Measurements from ENCODE around the gene P2RY2. TPM values are rescaled to one million over a fixed set of nuclear protein-coding genes. Genes with fewer than 3 reads are reported as not detected.

Gene P2RY2
- total and polyA plus RNA-seq, 2 experiments from 2014 or later, result 0.63 to 1.6 TPM

GRCh38 chr11:73239571-73240189 is 21.6 kb downstream of the P2RY2 start:
- Histone ChIP-seq H3K36me3 (ENCODE audit: insufficient read depth) (no peaks in the 10 kb centered on the region), H3K27ac (ENCODE audit: low read depth) (no peak overlapping the region), H3K4me3 (no peak overlapping the region), H3F3A (replicated peaks; ENCODE audit: low read depth) (no peaks in the 10 kb centered on the region), H2AFZ (no peak overlapping the region), H3K4me1 (ENCODE audit: insufficient read depth) (peaks cover 2% of the 10 kb centered on the region; the same call in 1 of the 2 replicates), H3K79me2 (replicated peaks; ENCODE audit: insufficient read depth) (no peaks in the 10 kb centered on the region), H3K4me2 (no peak overlapping the region), H4K20me1 (replicated peaks; ENCODE audit: insufficient read depth) (no peaks in the 10 kb centered on the region), H3K9me2 (ENCODE audit: insufficient read depth) (no peaks in the 10 kb centered on the region), H3K27me3 (ENCODE audit: insufficient read depth) (no peaks in the 10 kb centered on the region)
- H3K27ac Mint-ChIP-seq, result no peak overlapping the region
- H3K36me3 Mint-ChIP-seq (ENCODE audit: low read depth), result no peaks in the 10 kb centered on the region
- H3K4me1 Mint-ChIP-seq, result peaks cover 18% of the 10 kb centered on the region
- peak; percentile 37 for DNase-seq (ENCODE audit: low spot score)
- H3K9me3 Mint-ChIP-seq, result no peaks in the 10 kb centered on the region
- peak; percentile 22 for ATAC-seq
- H3K27me3 Mint-ChIP-seq (ENCODE audit: insufficient read depth, low read depth, poor library complexity), result peaks cover 16% of the 10 kb centered on the region
- TF ChIP-seq, protein P1, sequence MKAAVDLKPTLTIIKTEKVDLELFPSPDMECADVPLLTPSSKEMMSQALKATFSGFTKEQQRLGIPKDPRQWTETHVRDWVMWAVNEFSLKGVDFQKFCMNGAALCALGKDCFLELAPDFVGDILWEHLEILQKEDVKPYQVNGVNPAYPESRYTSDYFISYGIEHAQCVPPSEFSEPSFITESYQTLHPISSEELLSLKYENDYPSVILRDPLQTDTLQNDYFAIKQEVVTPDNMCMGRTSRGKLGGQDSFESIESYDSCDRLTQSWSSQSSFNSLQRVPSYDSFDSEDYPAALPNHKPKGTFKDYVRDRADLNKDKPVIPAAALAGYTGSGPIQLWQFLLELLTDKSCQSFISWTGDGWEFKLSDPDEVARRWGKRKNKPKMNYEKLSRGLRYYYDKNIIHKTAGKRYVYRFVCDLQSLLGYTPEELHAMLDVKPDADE (IDR thresholded peaks at IDR 0.05), result no peak
- no peak for TF ChIP-seq EZH2phosphoT487 (IDR thresholded peaks at IDR 0.05; ENCODE audit: unreplicated experiment)
- no peak for TF ChIP-seq ZNF114 (CRISPR knock-in tag; IDR thresholded peaks at IDR 0.05)
- TF ChIP-seq STAT1 (IDR thresholded peaks at IDR 0.05; ENCODE audit: unreplicated experiment), result no peak
- TF ChIP-seq ZNF331 (CRISPR knock-in tag; IDR thresholded peaks at IDR 0.05; ENCODE audit: low read depth), result no peak
- TF ChIP-seq CREB1 (CRISPR knock-in tag; IDR thresholded peaks at IDR 0.05; ENCODE audit: low read depth), result no peak
- TF ChIP-seq CTCF (conservative IDR thresholded peaks at IDR 0.05; ENCODE audit: low read depth in 2 of 2), result no peak
- TF ChIP-seq NANOG (IDR thresholded peaks at IDR 0.05; ENCODE audit: borderline replicate concordance), result no peak
- TF ChIP-seq POLR2AphosphoS5 (IDR thresholded peaks at IDR 0.05; ENCODE audit: low read depth), result no peak
- no peak for TF ChIP-seq EZH2 (IDR thresholded peaks at IDR 0.05; ENCODE audit: low read depth, unreplicated experiment)
- TF ChIP-seq JUNB (IDR thresholded peaks at IDR 0.05; ENCODE audit: unreplicated experiment), result no peak
- no peak for TF ChIP-seq REST (IDR thresholded peaks at IDR 0.05; ENCODE audit: unreplicated experiment)
- TF ChIP-seq, protein P2, sequence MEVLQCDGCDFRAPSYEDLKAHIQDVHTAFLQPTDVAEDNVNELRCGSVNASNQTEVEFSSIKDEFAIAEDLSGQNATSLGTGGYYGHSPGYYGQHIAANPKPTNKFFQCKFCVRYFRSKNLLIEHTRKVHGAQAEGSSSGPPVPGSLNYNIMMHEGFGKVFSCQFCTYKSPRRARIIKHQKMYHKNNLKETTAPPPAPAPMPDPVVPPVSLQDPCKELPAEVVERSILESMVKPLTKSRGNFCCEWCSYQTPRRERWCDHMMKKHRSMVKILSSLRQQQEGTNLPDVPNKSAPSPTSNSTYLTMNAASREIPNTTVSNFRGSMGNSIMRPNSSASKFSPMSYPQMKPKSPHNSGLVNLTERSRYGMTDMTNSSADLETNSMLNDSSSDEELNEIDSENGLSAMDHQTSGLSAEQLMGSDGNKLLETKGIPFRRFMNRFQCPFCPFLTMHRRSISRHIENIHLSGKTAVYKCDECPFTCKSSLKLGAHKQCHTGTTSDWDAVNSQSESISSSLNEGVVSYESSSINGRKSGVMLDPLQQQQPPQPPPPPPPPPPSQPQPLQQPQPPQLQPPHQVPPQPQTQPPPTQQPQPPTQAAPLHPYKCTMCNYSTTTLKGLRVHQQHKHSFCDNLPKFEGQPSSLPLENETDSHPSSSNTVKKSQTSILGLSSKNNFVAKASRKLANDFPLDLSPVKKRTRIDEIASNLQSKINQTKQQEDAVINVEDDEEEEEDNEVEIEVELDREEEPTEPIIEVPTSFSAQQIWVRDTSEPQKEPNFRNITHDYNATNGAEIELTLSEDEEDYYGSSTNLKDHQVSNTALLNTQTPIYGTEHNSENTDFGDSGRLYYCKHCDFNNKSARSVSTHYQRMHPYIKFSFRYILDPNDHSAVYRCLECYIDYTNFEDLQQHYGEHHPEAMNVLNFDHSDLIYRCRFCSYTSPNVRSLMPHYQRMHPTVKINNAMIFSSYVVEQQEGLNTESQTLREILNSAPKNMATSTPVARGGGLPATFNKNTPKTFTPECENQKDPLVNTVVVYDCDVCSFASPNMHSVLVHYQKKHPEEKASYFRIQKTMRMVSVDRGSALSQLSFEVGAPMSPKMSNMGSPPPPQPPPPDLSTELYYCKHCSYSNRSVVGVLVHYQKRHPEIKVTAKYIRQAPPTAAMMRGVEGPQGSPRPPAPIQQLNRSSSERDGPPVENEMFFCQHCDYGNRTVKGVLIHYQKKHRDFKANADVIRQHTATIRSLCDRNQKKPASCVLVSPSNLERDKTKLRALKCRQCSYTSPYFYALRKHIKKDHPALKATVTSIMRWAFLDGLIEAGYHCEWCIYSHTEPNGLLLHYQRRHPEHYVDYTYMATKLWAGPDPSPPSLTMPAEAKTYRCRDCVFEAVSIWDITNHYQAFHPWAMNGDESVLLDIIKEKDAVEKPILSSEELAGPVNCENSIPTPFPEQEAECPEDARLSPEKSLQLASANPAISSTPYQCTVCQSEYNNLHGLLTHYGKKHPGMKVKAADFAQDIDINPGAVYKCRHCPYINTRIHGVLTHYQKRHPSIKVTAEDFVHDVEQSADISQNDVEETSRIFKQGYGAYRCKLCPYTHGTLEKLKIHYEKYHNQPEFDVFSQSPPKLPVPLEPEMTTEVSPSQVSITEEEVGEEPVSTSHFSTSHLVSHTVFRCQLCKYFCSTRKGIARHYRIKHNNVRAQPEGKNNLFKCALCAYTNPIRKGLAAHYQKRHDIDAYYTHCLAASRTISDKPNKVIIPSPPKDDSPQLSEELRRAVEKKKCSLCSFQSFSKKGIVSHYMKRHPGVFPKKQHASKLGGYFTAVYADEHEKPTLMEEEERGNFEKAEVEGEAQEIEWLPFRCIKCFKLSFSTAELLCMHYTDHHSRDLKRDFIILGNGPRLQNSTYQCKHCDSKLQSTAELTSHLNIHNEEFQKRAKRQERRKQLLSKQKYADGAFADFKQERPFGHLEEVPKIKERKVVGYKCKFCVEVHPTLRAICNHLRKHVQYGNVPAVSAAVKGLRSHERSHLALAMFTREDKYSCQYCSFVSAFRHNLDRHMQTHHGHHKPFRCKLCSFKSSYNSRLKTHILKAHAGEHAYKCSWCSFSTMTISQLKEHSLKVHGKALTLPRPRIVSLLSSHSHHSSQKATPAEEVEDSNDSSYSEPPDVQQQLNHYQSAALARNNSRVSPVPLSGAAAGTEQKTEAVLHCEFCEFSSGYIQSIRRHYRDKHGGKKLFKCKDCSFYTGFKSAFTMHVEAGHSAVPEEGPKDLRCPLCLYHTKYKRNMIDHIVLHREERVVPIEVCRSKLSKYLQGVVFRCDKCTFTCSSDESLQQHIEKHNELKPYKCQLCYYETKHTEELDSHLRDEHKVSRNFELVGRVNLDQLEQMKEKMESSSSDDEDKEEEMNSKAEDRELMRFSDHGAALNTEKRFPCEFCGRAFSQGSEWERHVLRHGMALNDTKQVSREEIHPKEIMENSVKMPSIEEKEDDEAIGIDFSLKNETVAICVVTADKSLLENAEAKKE (CRISPR knock-in tag; IDR thresholded peaks at IDR 0.05), result no peak
- H3K4me3 Mint-ChIP-seq, result no peak overlapping the region

Data from GM23338 (cell line).